AG04450 (cell line): ENCODE data around the gene DSE. TPM values are rescaled to one million over a fixed set of nuclear protein-coding genes. Genes with fewer than 3 reads are reported as not detected.

Experiments used
- CTCF ChIA-PET: fragments of 300-600, 350-600 bp; formaldehyde crosslinking; extraction: SDS; loops from one replicate; lab custom pipeline; 2022; ENCODE audit warnings: antibody characterized with exemption, inconsistent platforms; lab: Charles Lee
- POLR2A ChIA-PET: fragments of 350-600 bp; formaldehyde crosslinking; extraction: SDS; loops from one replicate; lab custom pipeline; 2021; ENCODE audit warnings: antibody characterized with exemption, inconsistent platforms; lab: Yijun Ruan, JAX
- DNase-seq: peaks from one replicate; pipeline ENCODE4 v3.0.0-alpha.2; 2011; ENCODE audit warnings: low read depth, low spot score
- H3K27ac ChIP-seq: one replicate; pipeline ENCODE4 v1.5.1; 2012; ENCODE audit warnings: low read depth, low read length, control low read depth
- H3K27me3 ChIP-seq: one replicate; pipeline ENCODE4 v1.6.0; 2012; ENCODE audit warnings: low read length; ENCODE audit not compliant: control insufficient read depth, insufficient read depth
- H3K4me3 ChIP-seq: 2 replicates; pipeline ENCODE4 v1.5.1; 2011; ENCODE audit warnings: mild to moderate bottlenecking, low read depth, low read length, control low read depth
- H3K9me3 ChIP-seq: 2 replicates; pipeline ENCODE4 v1.5.1; 2012; ENCODE audit warnings: low read length; ENCODE audit not compliant: control insufficient read depth, insufficient read depth
- polyA plus RNA-seq: library from polyadenylated mRNA; depleted of rRNA; stranded (reverse); fragments of >200 nt; gene quantifications from 2 replicates; pipeline ENCODE4 v1.2.3, GENCODE V29; 2011
- TF ChIP-seq, protein P1 (sequence below): IDR thresholded peaks from 2 replicates; pipeline ENCODE4 v1.5.1; 2011; ENCODE audit warnings: low read depth, low read length, control low read depth, inconsistent platforms

The DSE gene
- polyA plus RNA-seq, 1 experiment, result 86.2 TPM

DNA sequence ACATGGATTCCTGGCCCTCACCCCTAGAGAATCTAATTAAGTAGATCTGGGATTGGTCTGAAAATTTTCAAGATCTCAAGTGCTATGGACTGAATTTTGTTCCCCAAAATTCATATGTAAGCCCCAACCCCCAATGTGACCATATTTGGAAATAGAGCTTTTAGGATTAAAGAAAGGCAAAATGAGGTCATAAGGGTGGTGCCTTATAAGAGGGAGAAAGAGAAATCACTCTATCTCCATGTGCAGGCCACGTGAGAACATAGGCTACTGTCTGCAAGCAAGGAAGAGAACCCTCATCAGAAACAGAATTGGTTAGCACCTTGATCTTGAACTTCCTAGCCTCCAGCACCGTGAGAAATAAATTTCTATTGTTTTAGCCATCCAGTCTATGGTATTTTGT, 8.5 kb upstream of the DSE start:
- Histone ChIP-seq H3K4me3 (no peak overlapping the region), H3K27me3 (no peaks in the 10 kb centered on the region), H3K27ac (no peak overlapping the region), H3K9me3 (no peaks in the 10 kb centered on the region)
- TF ChIP-seq, protein P1, sequence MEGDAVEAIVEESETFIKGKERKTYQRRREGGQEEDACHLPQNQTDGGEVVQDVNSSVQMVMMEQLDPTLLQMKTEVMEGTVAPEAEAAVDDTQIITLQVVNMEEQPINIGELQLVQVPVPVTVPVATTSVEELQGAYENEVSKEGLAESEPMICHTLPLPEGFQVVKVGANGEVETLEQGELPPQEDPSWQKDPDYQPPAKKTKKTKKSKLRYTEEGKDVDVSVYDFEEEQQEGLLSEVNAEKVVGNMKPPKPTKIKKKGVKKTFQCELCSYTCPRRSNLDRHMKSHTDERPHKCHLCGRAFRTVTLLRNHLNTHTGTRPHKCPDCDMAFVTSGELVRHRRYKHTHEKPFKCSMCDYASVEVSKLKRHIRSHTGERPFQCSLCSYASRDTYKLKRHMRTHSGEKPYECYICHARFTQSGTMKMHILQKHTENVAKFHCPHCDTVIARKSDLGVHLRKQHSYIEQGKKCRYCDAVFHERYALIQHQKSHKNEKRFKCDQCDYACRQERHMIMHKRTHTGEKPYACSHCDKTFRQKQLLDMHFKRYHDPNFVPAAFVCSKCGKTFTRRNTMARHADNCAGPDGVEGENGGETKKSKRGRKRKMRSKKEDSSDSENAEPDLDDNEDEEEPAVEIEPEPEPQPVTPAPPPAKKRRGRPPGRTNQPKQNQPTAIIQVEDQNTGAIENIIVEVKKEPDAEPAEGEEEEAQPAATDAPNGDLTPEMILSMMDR, result no peak
- ChIA-PET POLR2A (no interaction called here), CTCF (interaction anchor here (1.5 to 3.3 kb wide), 2 partner anchors 75 to 94 kb away, joined by 5 to 9 read pairs; no protein-coding TSS in a partner anchor)
- no peak for DNase-seq

DNA sequence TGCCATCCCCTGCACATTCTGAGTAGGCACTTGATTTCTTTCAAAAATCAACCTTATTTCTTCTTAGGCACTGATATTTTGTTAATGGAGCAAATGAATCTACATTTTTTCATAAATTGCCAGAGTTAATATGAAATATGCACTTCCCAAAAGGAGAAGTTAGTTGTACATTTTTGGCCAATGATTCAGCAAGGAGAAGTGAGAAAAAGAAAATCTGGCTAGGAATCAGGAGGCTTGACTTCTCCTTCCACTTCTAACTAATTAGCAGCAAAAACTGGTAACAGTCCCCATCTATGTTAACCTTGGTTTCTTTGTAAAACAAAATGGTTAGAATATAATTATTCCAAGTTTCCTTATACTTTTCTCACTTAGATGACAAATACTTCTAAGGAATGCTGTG, 7.0 kb upstream of the DSE start:
- ChIA-PET POLR2A (no interaction called here), CTCF (interaction anchor here (1.5 kb wide), 1 partner anchor 197 kb away, joined by 3 read pairs; no protein-coding TSS in a partner anchor)
- H3K27me3 ChIP-seq, result no peaks in the 10 kb centered on the region
- H3K9me3 ChIP-seq, result no peaks in the 10 kb centered on the region
- no peak overlapping the region for H3K27ac ChIP-seq
- no peak overlapping the region for H3K4me3 ChIP-seq
- TF ChIP-seq, protein P1, result no peak
- DNase-seq, result no peak

DNA sequence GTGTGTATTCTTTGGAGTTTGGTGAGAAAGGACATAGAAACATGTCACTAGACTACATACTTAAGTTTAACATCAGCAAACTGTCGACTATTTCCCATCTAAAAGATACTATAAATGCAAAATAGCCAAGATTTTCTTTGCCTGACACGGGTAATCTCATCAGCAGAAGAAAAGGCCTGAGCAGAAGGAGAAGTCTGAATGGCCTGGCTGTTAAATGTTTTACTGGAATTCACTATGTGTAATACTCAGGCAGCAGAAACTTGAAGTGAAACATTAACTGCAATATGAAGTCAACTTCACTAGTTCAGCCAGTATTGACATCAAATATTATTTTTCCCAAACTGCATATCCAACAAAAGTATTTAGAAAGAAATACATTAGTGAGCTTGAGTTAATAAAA, 6.4 kb upstream of the DSE start:
- CTCF ChIA-PET, result interaction anchor here (1.5 kb wide), 1 partner anchor 197 kb away, joined by 3 read pairs; no protein-coding TSS in a partner anchor
- DNase-seq, result no peak
- H3K27me3 ChIP-seq, result no peaks in the 10 kb centered on the region

DNA sequence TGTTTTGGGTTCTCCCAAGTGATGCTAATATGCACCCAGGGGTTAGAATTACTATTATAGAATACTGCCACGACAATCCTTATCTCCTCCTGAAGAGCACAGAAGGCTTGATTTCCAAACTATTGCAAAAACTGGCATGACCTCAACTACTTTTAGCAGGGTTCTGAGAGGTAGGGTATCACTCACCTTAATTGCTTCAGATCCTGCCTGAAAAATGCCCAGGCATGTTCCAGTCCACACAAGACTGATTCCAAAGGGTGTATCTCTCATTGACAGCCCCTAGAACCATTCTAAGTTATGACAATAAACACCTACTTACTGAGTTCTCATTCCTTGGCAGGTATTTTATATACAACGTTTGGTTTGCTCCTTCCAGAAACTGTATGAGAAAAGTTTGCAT, 5.0 kb upstream of the DSE start:
- Histone ChIP-seq H3K27ac (no peak overlapping the region), H3K4me3 (no peak overlapping the region), H3K9me3 (no peaks in the 10 kb centered on the region), H3K27me3 (no peaks in the 10 kb centered on the region)
- POLR2A ChIA-PET, result no interaction called here
- TF ChIP-seq, protein P1, result no peak
- CTCF ChIA-PET, result no interaction called here
- no peak for DNase-seq

More for the DNA sequence above, 6.4 kb upstream of the DSE start:
- Histone ChIP-seq H3K9me3 (no peaks in the 10 kb centered on the region), H3K4me3 (no peak overlapping the region), H3K27ac (no peak overlapping the region)
- POLR2A ChIA-PET, result interaction anchor here (0.7 kb wide), 1 partner anchor 51 kb away, joined by 3 read pairs; no protein-coding TSS in a partner anchor
- TF ChIP-seq, protein P1, result no peak

DNA sequence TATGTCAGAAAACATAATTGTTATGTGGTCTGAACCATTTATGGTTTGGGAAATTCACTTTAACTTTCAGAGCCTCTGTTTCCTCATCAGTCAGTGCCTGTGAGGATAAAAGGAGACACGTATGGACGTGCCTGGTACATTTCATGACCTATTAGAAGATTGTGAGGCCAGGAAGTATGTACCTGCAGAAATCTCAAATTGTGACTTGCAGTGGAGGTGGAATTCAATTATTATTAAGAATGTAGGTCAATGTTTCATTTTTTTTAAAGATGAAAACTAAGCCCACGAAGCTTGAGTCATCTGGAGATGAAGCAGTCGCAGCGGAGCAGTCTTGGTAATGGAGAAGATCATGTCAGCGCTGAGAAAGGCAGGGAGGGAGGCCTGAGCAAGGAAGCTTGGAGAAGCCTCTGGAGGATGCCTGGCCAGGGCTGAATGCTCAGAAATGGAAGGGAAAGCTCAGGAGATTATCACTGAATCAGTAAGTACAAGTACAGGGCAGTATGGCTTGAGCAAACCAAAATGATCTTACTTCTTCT, 3.9 kb upstream of the DSE start:
- ChIA-PET POLR2A (no interaction called here), CTCF (no interaction called here)
- Histone ChIP-seq H3K4me3 (no peak overlapping the region), H3K27me3 (no peaks in the 10 kb centered on the region), H3K9me3 (no peaks in the 10 kb centered on the region), H3K27ac (no peak overlapping the region)
- DNase-seq, result no peak
- TF ChIP-seq, protein P1, result no peak
